Left lung (tissue), 14 donors: ENCODE measurements around the gene TAF11L4. TPM values are rescaled to one million over a fixed set of nuclear protein-coding genes. Genes with fewer than 3 reads are reported as not detected.
"Not testable (repeated sequence)": the region's sequence is repeated elsewhere in the genome, so short reads cannot be mapped to it uniquely, and the experiment has no call there.

Experiments used
- ATAC-seq: fragments of 200-7000 bp; cut with Tn5 transposase; one replicate; pipeline ENCODE4 v1.9.1; 2020; ENCODE audit warnings: moderate library complexity
- DNase-seq, 4 donors: peaks; one replicate each; pipeline ENCODE4 v3.0.0-alpha.2; 2013 to 2020
- H3K27ac ChIP-seq, 2 donors: fragments of 200-600 bp; sonication (generic) in 1 of 2; one replicate each; pipeline versions ENCODE4 v1.5.0 to v1.8.0; 2020 to 2021
- H3K27me3 ChIP-seq, 2 donors: fragments of 200-600 bp; sonication (generic) in 1 of 2; one replicate each; pipeline versions ENCODE4 v1.5.0 to v1.8.0; 2020 to 2021
- H3K36me3 ChIP-seq, 2 donors: fragments of 200-600 bp; sonication (generic) in 1 of 2; one replicate each; pipeline versions ENCODE4 v1.5.0 to v1.8.0; 2020 to 2021
- H3K4me1 ChIP-seq, 2 donors: fragments of 200-600 bp; one replicate each; pipeline ENCODE4 v1.8.0; 2021
- H3K4me3 ChIP-seq, 2 donors: fragments of 200-600 bp; sonication (generic) in 1 of 2; one replicate each; pipeline versions ENCODE4 v1.5.0 to v1.8.0; 2020 to 2021; ENCODE audit warnings: mild to moderate bottlenecking in 1 of 2
- H3K9me3 ChIP-seq, 2 donors: fragments of 200-600 bp; sonication (generic) in 1 of 2; one replicate each; pipeline versions ENCODE4 v1.5.0 to v1.8.0; 2020 to 2021
- intact Hi-C, 2 donors: fragments of 100-400 bp; cut with DNase I; formaldehyde crosslinking; loops; one replicate each; pipeline versions ENCODE4 v1.11.2 to v1.14.2; 2022
- long read RNA-seq, 12 donors: library from polyadenylated mRNA in 2 of 12; unstranded in 2 of 12; transcript quantifications; one replicate each; pipeline ENCODE4 v2.0.0 and lab custom pipeline, GENCODE V29; 2019 to 2026
- polyA plus RNA-seq, 6 donors: library from polyadenylated mRNA; unstranded; fragments of 120-200 nt; gene quantifications; one replicate each; pipeline ENCODE4 v1.2.1, GENCODE V29; 2013; ENCODE audit not compliant: insufficient read length in 6 of 6
- total RNA-seq, 2 donors: library from RNA; stranded (reverse); fragmentation: NEBNext Ultra II Directional; extraction: Animal tissue kit (Norgen Biotek cat#: 25700); gene quantifications; one replicate each; pipeline ENCODE4 v1.2.1, GENCODE V29; 2021
- TF ChIP-seq, protein P1 (sequence below), 2 donors: fragments of 200-600 bp; sonication (generic) in 1 of 2; IDR thresholded peaks; one replicate each; pipeline versions ENCODE4 v1.5.0 to v1.8.0; 2021; ENCODE audit warnings: antibody characterized with exemption in 2 of 2
- donor health status: DM: no; HTN: yes; CAD: no.
- donor health status: DM: no; HTN: no; CAD: no.

TAF11L4 gene
- total RNA-seq: not detected
- not detected for polyA plus RNA-seq
- long read RNA-seq, donor 1: 0 reads
- long read RNA-seq, donor 2: 0 reads
- long read RNA-seq, donor 3: 0 reads
- long read RNA-seq, donor 4: 0 reads
- long read RNA-seq, donor 5: 0 reads
- long read RNA-seq, donor 6: 0 reads
- long read RNA-seq, donor 7: 0 reads
- long read RNA-seq, donor 8: 0 reads
- long read RNA-seq, donor 9: 0 reads
- long read RNA-seq, donor 10: 0 reads
- long read RNA-seq, donor 11, partial matches to known transcripts: 0 of 1 reads
- long read RNA-seq, donor 11, other reads (novel, unspliced or antisense): 0 of 1 reads
- long read RNA-seq, donor 12: 0 reads

GRCh38 chr5:17521501-17521900, at the start of gene TAF11L4:
Gene TAF11L4 (plus strand): TSS chr5:17521801.
- DNase-seq, intact Hi-C loops, H3K36me3 ChIP-seq, H3K4me1 ChIP-seq, ATAC-seq, H3K4me3 ChIP-seq, H3K27ac ChIP-seq, H3K27me3 ChIP-seq, H3K9me3 ChIP-seq: not testable (repeated sequence)

GRCh38 chr5:17475064-17475463, 46.5 kb upstream of the TAF11L4 start:
- H3K4me3 ChIP-seq, H3K9me3 ChIP-seq, H3K27me3 ChIP-seq, intact Hi-C loops, H3K4me1 ChIP-seq, H3K36me3 ChIP-seq, DNase-seq, H3K27ac ChIP-seq, ATAC-seq: not testable (repeated sequence)

GRCh38 chr5:17477043-17477442, 44.6 kb upstream of the TAF11L4 start:
- no peaks in the 10 kb centered on the region for H3K4me1 ChIP-seq
- TF ChIP-seq, protein P1, sequence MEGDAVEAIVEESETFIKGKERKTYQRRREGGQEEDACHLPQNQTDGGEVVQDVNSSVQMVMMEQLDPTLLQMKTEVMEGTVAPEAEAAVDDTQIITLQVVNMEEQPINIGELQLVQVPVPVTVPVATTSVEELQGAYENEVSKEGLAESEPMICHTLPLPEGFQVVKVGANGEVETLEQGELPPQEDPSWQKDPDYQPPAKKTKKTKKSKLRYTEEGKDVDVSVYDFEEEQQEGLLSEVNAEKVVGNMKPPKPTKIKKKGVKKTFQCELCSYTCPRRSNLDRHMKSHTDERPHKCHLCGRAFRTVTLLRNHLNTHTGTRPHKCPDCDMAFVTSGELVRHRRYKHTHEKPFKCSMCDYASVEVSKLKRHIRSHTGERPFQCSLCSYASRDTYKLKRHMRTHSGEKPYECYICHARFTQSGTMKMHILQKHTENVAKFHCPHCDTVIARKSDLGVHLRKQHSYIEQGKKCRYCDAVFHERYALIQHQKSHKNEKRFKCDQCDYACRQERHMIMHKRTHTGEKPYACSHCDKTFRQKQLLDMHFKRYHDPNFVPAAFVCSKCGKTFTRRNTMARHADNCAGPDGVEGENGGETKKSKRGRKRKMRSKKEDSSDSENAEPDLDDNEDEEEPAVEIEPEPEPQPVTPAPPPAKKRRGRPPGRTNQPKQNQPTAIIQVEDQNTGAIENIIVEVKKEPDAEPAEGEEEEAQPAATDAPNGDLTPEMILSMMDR (IDR thresholded peaks at IDR 0.05): no peak
- ATAC-seq: no peak
- no peak overlapping the region for H3K4me3 ChIP-seq
- no peak overlapping the region for H3K27ac ChIP-seq
- no peak for DNase-seq
- no peaks in the 10 kb centered on the region for H3K9me3 ChIP-seq
- intact Hi-C loops: no loop called here
- H3K27me3 ChIP-seq: no peaks in the 10 kb centered on the region
- no peaks in the 10 kb centered on the region for H3K36me3 ChIP-seq

DNA sequence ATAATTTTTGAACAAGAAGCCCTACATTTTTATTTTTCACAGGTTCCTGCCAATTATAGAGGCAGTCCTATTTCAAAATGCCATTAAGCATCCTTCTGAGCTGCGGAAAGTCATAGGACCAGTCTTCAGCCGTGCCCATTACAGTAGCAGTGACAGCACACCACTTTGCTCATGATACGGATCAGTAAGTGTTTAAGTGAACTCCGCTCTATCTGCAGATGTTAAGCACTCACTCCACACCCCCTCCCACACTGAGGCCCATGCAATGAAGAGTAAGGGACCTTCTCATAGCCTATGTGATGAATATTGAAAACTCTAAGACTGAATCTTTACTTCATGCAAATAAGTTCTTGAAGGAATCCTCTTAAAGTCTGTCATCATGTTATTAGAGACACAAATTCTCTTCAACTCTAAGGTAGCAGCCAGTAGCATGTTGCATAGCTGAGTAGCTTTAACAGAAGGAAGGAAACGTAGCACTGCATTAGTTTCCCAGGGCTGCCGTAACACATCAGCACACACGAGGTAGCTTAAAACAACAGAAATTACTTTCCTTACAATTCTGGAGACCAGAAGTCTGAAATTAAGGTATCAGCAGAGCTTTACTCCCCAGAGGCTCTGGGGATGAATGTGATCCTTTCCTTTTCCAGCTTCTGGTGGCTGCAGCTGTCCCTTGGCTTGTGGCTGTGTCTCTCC, 43.9 kb upstream of the TAF11L4 start:
- no peak for DNase-seq
- TF ChIP-seq, protein P1 (IDR thresholded peaks at IDR 0.05): no peak
- H3K27ac ChIP-seq: no peak overlapping the region
- H3K4me1 ChIP-seq: no peaks in the 10 kb centered on the region
- no peaks in the 10 kb centered on the region for H3K9me3 ChIP-seq
- intact Hi-C loops: no loop called here
- ATAC-seq: no peak
- no peak overlapping the region for H3K4me3 ChIP-seq
- no peaks in the 10 kb centered on the region for H3K36me3 ChIP-seq
- no peaks in the 10 kb centered on the region for H3K27me3 ChIP-seq

DNA sequence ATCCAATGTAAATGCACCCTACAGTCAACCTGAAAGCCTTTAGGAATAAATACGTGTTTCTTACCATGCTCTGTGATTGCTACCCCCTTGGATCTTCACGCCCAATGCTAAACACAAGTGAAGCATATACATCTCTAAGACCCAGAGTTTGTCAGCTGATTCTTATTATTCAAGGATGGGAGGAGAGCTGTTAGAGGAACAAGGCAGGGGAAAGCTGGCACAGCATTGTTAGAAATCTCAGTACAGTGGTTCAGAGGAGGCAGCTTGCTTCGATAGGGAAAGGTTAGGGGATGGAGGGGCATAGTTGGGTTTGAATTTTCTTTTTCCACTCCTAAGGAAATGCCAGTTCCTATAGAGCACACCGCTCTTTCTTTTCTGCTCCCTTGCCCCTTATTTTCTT, 40.2 kb upstream of the TAF11L4 start:
- H3K4me3 ChIP-seq: no peak overlapping the region
- no peaks in the 10 kb centered on the region for H3K4me1 ChIP-seq
- intact Hi-C loops: loop anchor here in 1 of 2 donors (10.0 kb wide), 1 partner anchor 603 kb away; no protein-coding TSS in a partner anchor
- H3K27me3 ChIP-seq: no peaks in the 10 kb centered on the region
- ATAC-seq (no peak), DNase-seq (no peak)
- H3K36me3 ChIP-seq: no peaks in the 10 kb centered on the region
- TF ChIP-seq, protein P1 (IDR thresholded peaks at IDR 0.05): no peak
- no peak overlapping the region for H3K27ac ChIP-seq
- no peaks in the 10 kb centered on the region for H3K9me3 ChIP-seq

GRCh38 chr5:17482790-17483189, 38.8 kb upstream of the TAF11L4 start:
- H3K4me3 ChIP-seq: no peak overlapping the region
- TF ChIP-seq, protein P1 (IDR thresholded peaks at IDR 0.05): no peak
- intact Hi-C loops: loop anchor here in 1 of 2 donors (10.0 kb wide), 1 partner anchor 602 kb away; no protein-coding TSS in a partner anchor
- H3K9me3 ChIP-seq: no peaks in the 10 kb centered on the region
- H3K4me1 ChIP-seq: no peaks in the 10 kb centered on the region
- ATAC-seq (no peak), DNase-seq (no peak)
- H3K27ac ChIP-seq: no peak overlapping the region
- H3K36me3 ChIP-seq: no peaks in the 10 kb centered on the region
- H3K27me3 ChIP-seq: no peaks in the 10 kb centered on the region

- not testable (repeated sequence) for H3K4me1 ChIP-seq, H3K36me3 ChIP-seq, H3K9me3 ChIP-seq, H3K4me3 ChIP-seq, DNase-seq, H3K27me3 ChIP-seq, H3K27ac ChIP-seq, ATAC-seq
- intact Hi-C loops: loop anchor here in 1 of 2 donors (10.0 kb wide), 1 partner anchor 598 kb away; no protein-coding TSS in a partner anchor
Observed at GRCh38 chr5:17486464-17487173, 35.0 kb upstream of the TAF11L4 start.
